K562 (cell line): Measurements from ENCODE around the gene CCR7. TPM values are rescaled to one million over a fixed set of nuclear protein-coding genes. Genes with fewer than 3 reads are reported as not detected.
A peak's percentile ranks its signal among the peaks of the same experiment; 100 is the strongest.

Experiments
- ATAC-seq: fragments of 200-7000 bp; cut with Tn5 transposase; 3 replicates; pipeline ENCODE4 v1.9.1; 2020; ENCODE audit warnings: moderate library complexity
- BruUV-seq: library from RNA; stranded (reverse); fragments of 400-500 nt; replicated peaks from 2 replicates; lab custom pipeline; 2021; lab: Mats Ljungman, UMichigan
- CTCF ChIA-PET: fragments of 300-600 bp; formaldehyde crosslinking; extraction: SDS; loops from one replicate; lab custom pipeline; 2021; ENCODE audit warnings: low intra/inter-chr PET ratio; lab: Yijun Ruan, JAX
- POLR2A ChIA-PET: fragments of 300-600, 350-650 bp; sonication (Branson Sonifier 250); formaldehyde crosslinking; extraction: SDS; loops from one replicate; lab custom pipeline; 2021; ENCODE audit warnings: antibody characterized with exemption, inconsistent platforms; lab: Yijun Ruan, JAX
- DNase-seq, 4 experiments: peaks; one replicate each; pipeline versions ENCODE4 v3.0.0 to v3.0.0-alpha.2; 2011 to 2018; ENCODE audit warnings: low spot score in 3 of 4, mixed read lengths in 3 of 4; ENCODE audit errors: extremely low read depth in 1 of 4
- FAIRE-seq: peaks from 2 replicates; lab custom pipeline; 2011; peaks lifted over from hg19 to GRCh38; lab: Jason Lieb, UNC
- H2AFZ ChIP-seq: 2 replicates; pipeline ENCODE4 v1.6.0; 2011; ENCODE audit warnings: low read depth, low read length, control low read depth, inconsistent platforms
- H3K27ac ChIP-seq: fragments of 200-600 bp; 3 replicates; pipeline ENCODE4 v1.8.0; 2011; ENCODE audit warnings: low read depth, mild to moderate bottlenecking, control low read depth, inconsistent platforms, low read length, moderate library complexity, mixed read lengths; ENCODE audit errors: extremely low read depth
- H3K27me3 ChIP-seq, 2 experiments: fragments of 300-600 bp in 1 of 2; 2 replicates in 1 of 2; 3 replicates in 1 of 2; pipeline versions ENCODE4 v1.6.0 to v1.8.0; 2011; ENCODE audit warnings: inconsistent platforms in 2 of 2, low read length in 2 of 2, mild to moderate bottlenecking in 1 of 2, mixed read lengths in 1 of 2, moderate library complexity in 1 of 2; ENCODE audit not compliant: control insufficient read depth in 2 of 2, insufficient read depth in 2 of 2
- H3K36me3 ChIP-seq: fragments of 300-600 bp; 3 replicates; pipeline ENCODE4 v1.8.0; 2011; ENCODE audit warnings: mild to moderate bottlenecking, low read length, inconsistent platforms; ENCODE audit not compliant: control insufficient read depth, insufficient read depth
- H3K4me1 ChIP-seq, 2 experiments: fragments of 200-600 bp in 1 of 2; replicated peaks in 1 of 2; 2 replicates in 1 of 2; 3 replicates in 1 of 2; pipeline versions ENCODE4 v1.5.1 to v1.8.0; 2011; ENCODE audit warnings: inconsistent platforms in 2 of 2, low read length in 2 of 2, mild to moderate bottlenecking in 1 of 2, mixed read lengths in 1 of 2, moderate library complexity in 1 of 2; ENCODE audit not compliant: control insufficient read depth in 2 of 2, insufficient read depth in 2 of 2
- H3K4me2 ChIP-seq: 2 replicates; pipeline ENCODE4 v1.6.1; 2011; ENCODE audit warnings: low read length, control low read depth, inconsistent platforms, mixed read lengths; ENCODE audit not compliant: insufficient read depth
- H3K4me3 ChIP-seq: fragments of 200-600 bp; sonication (generic), shearing (Covaris generic); 2 replicates; pipeline ENCODE4 v1.5.1; 2016; ENCODE audit warnings: control low read depth, inconsistent platforms
- H3K79me2 ChIP-seq: fragments of 200-600 bp; 3 replicates; pipeline ENCODE4 v1.8.0; 2011; ENCODE audit warnings: low read length, inconsistent platforms; ENCODE audit not compliant: control insufficient read depth, insufficient read depth
- H3K9ac ChIP-seq, 2 experiments: 2 replicates each; pipeline versions ENCODE4 v1.6.0 to v1.6.1; 2011; ENCODE audit warnings: low read depth in 2 of 2, low read length in 2 of 2, control low read depth in 1 of 2, inconsistent platforms in 1 of 2, mild to moderate bottlenecking in 1 of 2, mixed read lengths in 1 of 2; ENCODE audit not compliant: insufficient read depth in 1 of 2
- H3K9me1 ChIP-seq: one replicate; pipeline ENCODE4 v1.6.0; 2011; ENCODE audit warnings: inconsistent platforms, mild to moderate bottlenecking, low read length, moderate library complexity; ENCODE audit not compliant: control insufficient read depth, insufficient read depth
- H3K9me3 ChIP-seq: replicated peaks from 2 replicates; pipeline ENCODE4 v1.5.1; 2011; ENCODE audit warnings: low read depth, low read length, inconsistent platforms; ENCODE audit not compliant: control insufficient read depth, insufficient read depth
- H4K20me1 ChIP-seq: replicated peaks from 2 replicates; pipeline ENCODE4 v1.6.1; 2011; ENCODE audit warnings: low read length, inconsistent platforms, mixed read lengths; ENCODE audit not compliant: control insufficient read depth, insufficient read depth
- CEBPG ChIP-seq, 3 experiments: fragments of 200-800 bp in 1 of 3; sonication (Bioruptor generic) in 1 of 3; sonication (generic) in 1 of 3; formaldehyde crosslinking in 1 of 3; IDR thresholded peaks in 2 of 3; conservative IDR thresholded peaks in 1 of 3; 2 replicates each; pipeline versions ENCODE4 v1.6.1 to v1.8.0; 2016 to 2022; ENCODE audit warnings: missing compliant biosample characterization in 2 of 3, missing genetic modification characterization in 2 of 3, mild to moderate bottlenecking in 1 of 3, missing genetic modification reagents in 1 of 3
- CREBBP ChIP-seq: IDR thresholded peaks from one replicate; pipeline ENCODE4 v1.6.1; 2012; ENCODE audit warnings: low read depth, mild to moderate bottlenecking, control low read depth, inconsistent platforms, low read length
- HDAC1 ChIP-seq, 2 experiments: fragments of 450-650 bp; IDR thresholded peaks; 2 replicates each; pipeline ENCODE4 v1.6.1; 2016 to 2017; ENCODE audit warnings: inconsistent platforms in 1 of 2, mild to moderate bottlenecking in 1 of 2, moderate library complexity in 1 of 2
- SRSF9 ChIP-seq: fragments of 200-400 bp; formaldehyde crosslinking; IDR thresholded peaks from 2 replicates; pipeline ENCODE4 v1.6.1; 2017; ENCODE audit warnings: low read depth, low read length, borderline replicate concordance
- USF1 ChIP-seq: sonication (generic); formaldehyde crosslinking; IDR thresholded peaks from 2 replicates; pipeline ENCODE4 v1.9.0; 2022; ENCODE audit warnings: mild to moderate bottlenecking, missing genetic modification reagents
- ZNF354B ChIP-seq: fragments of 250-450 bp; sonication (Bioruptor Pico); IDR thresholded peaks from 2 replicates; pipeline ENCODE4 v1.4.0; 2020
- WGBS: fragments of 100-300 bp; shearing (Covaris generic); methylation state at CpG from one replicate; pipeline ENCODE4 v1.1.6; 2016; ENCODE audit warnings: low coverage, mixed read lengths; ENCODE audit not compliant: insufficient coverage; ENCODE audit errors: missing lambda C conversion rate; 5-methylcytosine and 5-hydroxymethylcytosine counted together
- in situ Hi-C: fragments of 300-500 bp; cut with MboI; formaldehyde crosslinking; loops from 4 replicates; pipeline ENCODE4 v1.15.0; 2018; ENCODE audit warnings: inconsistent platforms, mixed read lengths
- intact Hi-C: fragments of 100-400 bp; cut with micrococcal nuclease; formaldehyde crosslinking; loops from 2 replicates; pipeline ENCODE4 v1.14.2; 2022
- polyA plus RNA-seq, 8 experiments: library from polyadenylated mRNA; depleted of rRNA in 4 of 8; stranded (reverse) in 5 of 8; unstranded in 3 of 8; fragments of >200 nt; fragmentation: Nextera tagmentation in 2 of 8; fragmentation: Illumina TruSeq in 1 of 8; extraction: Ambion mirVana in 2 of 8; extraction: Trizol in 1 of 8; gene quantifications; 2 replicates each; pipeline versions ENCODE4 v1.2.1 to v1.2.3, GENCODE V29; 2011 to 2014; ENCODE audit warnings: inconsistent platforms in 1 of 8, missing spikeins in 1 of 8
- total RNA-seq, 7 experiments: library from RNA; depleted of rRNA in 6 of 7; stranded (reverse); fragments of >200 nt in 6 of 7; fragmentation: Illumina TruSeq in 2 of 7; extraction: Trizol in 2 of 7; gene quantifications; 2 replicates each; pipeline versions ENCODE4 v1.2.1 to v1.2.3, GENCODE V29; 2011 to 2021; ENCODE audit warnings: low replicate concordance in 1 of 7

The CCR7 gene
- total and polyA plus RNA-seq, 9 of the 15 experiments (the other 6 are each of a cell fraction or from before 2014, with no cell fraction given), result 0.14 to 1.4 (median 0.56) TPM

- Histone ChIP-seq H3K4me3 (no peak overlapping the region), H3K79me2 (no peaks in the 10 kb centered on the region), H3K4me2 (no peak overlapping the region), H2AFZ (no peak overlapping the region), H3K4me1 (no peaks in the 10 kb centered on the region), H4K20me1 (no peaks in the 10 kb centered on the region), H3K9me3 (no peaks in the 10 kb centered on the region), H3K27me3 (peaks cover 6 to 34% of the 10 kb centered on the region in 2 experiments; a peak in 4 of 5 replicates), H3K36me3 (no peaks in the 10 kb centered on the region), H3K9ac (0 out of 4 replicates have a peak overlapping the region, but pooled peaks of 1 of the 2 experiments have one; percentile 7), H3K27ac (no peak overlapping the region), H3K9me1 (no peaks in the 10 kb centered on the region)
- DNase-seq (no peak), ATAC-seq (no peak), FAIRE-seq (no peak)
- 7% methylated on average over 5 of the region's 5 CpGs for WGBS
- intact Hi-C loops (no loop called here), in situ Hi-C loops (loop anchor here (25.0 kb wide), 1 partner anchor 1055 kb away; no protein-coding TSS in a partner anchor)
- TF ChIP-seq CREBBP, result no peak
- TF ChIP-seq HDAC1 (IDR thresholded peaks at IDR 0.05), result no peak
- no peak for TF ChIP-seq SRSF9
- no peak for TF ChIP-seq ZNF354B
- no peak for TF ChIP-seq CEBPG (CRISPR knock-in tag; IDR thresholded peaks at IDR 0.05)
- TF ChIP-seq CEBPG (tag; conservative IDR thresholded peaks at IDR 0.05 in 1 of 2, IDR thresholded peaks at IDR 0.05 in 1 of 2), result no peak
- TF ChIP-seq USF1 (CRISPR knock-in tag), result no peak
- POLR2A ChIA-PET, result interaction anchor here (0.6 kb wide), 2 partner anchors 134 to 1756 kb away, joined by 3 to 4 read pairs; no protein-coding TSS in a partner anchor
- CTCF ChIA-PET, result no interaction called here
- BruUV-seq, result no TSS peak
Observed at GRCh38 chr17:40607641-40608040, 42.4 kb upstream of the CCR7 start.
